GM12864 (cell line): ENCODE measurements around the gene DUSP9.

Experiments used
- DNase-seq: peaks from one replicate; pipeline ENCODE4 v3.0.0-alpha.2; 2011; ENCODE audit warnings: low read depth
- H3K4me3 ChIP-seq: 2 replicates; pipeline ENCODE4 v1.5.1; 2011; ENCODE audit warnings: mild to moderate bottlenecking, low read depth, low read length, control low read depth
- CTCF ChIP-seq: IDR thresholded peaks from 2 replicates; pipeline ENCODE4 v1.5.1; 2011; ENCODE audit warnings: low read depth, mild to moderate bottlenecking, moderate library complexity, low read length, control low read depth, inconsistent platforms; ENCODE audit errors: missing control alignments

Gene DUSP9

DNA sequence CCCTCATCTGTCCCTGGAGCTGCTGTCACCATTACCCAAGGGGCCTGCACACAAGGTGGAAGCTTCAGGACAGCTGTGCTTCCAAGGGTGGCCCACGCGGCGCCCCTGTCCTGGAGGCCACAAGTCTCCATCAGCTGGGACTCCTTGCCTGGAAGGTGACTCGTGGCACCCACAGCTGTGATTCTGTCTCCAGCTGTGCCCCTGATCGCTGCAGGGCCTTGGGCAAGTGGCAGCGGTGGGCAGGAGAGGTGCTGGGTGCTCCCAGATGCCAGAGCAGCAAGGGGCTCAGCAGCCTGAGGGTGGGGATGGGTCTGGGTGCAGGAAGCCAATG, 9.0 kb upstream of the DUSP9 start:
- DNase-seq = no peak
- TF ChIP-seq CTCF = no peak
- H3K4me3 ChIP-seq = no peak overlapping the region

DNA sequence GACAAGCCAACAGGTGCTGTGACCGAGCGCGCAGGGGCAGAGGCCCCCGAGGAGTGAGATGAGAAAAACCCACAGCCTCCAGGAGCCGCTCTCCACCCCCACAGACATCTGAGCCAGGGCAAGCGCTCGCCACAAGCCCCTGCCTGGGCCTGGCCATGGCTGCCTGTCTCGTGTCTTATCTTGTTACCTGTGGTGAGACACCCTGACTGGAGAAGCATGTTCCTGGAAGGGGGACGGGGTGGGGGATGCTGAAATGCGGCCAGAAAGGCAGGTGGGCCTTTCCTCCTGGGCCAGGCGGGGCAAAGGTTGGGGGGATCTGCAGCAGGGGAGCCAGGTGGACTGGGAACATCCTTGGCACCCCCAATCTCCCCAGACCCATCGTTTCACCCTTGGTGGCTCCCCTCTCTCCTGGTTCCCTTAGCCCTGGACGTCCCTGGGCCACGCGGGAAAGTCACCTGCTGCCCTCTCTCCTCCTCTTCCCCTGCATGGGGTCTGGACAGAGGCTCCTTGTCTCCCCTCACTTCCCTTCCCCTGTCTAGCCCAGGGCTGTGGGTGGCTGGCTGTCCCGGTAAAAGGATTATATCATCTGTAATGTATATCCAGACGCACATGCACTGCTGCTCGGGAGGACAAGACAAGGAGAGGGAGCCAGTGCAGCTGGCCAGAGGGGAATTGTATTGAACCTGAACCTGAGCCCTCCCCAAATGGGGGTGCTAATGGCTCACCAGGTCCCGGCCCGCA, 8.4 kb upstream of the DUSP9 start:
- TF ChIP-seq CTCF = no peak
- DNase-seq = no peak
- H3K4me3 ChIP-seq = no peak overlapping the region

DNA sequence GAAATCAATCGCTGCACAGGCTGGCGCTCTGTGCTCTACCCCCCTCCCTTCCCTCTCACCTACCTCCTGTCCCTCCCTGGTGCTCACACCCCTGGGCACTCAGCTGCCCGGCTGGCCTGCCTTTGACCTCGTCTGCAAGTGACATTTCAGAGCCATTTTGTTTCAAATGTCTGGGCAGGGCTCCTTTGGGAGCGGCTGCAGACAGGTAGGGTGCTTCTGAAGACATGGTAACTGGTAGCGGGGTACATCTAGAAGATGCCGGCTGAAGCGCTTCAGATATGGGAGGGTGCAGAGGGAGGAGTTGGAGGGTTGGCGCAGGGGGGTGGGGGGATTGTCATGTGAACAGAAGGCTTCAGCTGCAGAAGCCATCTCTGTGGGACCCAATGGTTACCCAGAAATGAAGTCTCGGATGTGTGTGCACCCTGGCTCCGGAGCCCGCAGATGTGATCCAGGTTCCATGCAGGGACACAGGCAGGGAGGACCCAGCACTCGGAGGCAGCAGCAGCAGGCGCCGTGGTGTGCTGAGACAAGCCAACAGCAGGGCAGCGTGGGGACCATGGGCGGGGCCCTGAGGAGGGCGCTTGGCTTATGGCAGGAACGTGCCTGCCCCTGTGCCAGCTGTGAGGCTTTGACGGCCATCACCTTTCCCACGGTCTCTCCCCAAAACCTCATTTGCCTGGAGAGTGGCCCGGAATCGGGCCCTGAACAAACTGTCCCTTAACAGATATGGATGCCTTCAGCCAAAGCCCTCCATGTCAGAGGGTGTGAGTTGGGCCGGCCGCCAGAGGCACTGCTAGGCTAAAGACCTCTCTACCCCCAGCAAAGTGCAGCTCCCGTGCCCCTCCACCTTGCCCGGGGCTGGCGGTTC, 7.6 kb upstream of the DUSP9 start:
- no peak for TF ChIP-seq CTCF
- no peak for DNase-seq
- no peak overlapping the region for H3K4me3 ChIP-seq

- no peak for DNase-seq
- H3K4me3 ChIP-seq = no peak overlapping the region
- TF ChIP-seq CTCF = no peak
Observed at GRCh38 chrX:153640045-153640686, 6.8 kb upstream of the DUSP9 start.

GRCh38 chrX:153640736-153641575, 6.0 kb upstream of the DUSP9 start:
- no peak for DNase-seq
- no peak overlapping the region for H3K4me3 ChIP-seq
- no peak for TF ChIP-seq CTCF

- no peak for DNase-seq
- H3K4me3 ChIP-seq = no peak overlapping the region
- no peak for TF ChIP-seq CTCF
Observed at GRCh38 chrX:153641627-153642026, 5.4 kb upstream of the DUSP9 start.
